Osteocyte (in vitro differentiated cells): ENCODE data around the gene BEAN1. TPM values are rescaled to one million over a fixed set of nuclear protein-coding genes. Genes with fewer than 3 reads are reported as not detected.
"Not testable (repeated sequence)": the region's sequence is repeated elsewhere in the genome, so short reads cannot be mapped to it uniquely, and the experiment has no call there.

Experiments
- DNase-seq: peaks from one replicate; pipeline ENCODE4 v3.0.0; 2021; ENCODE audit warnings: mixed read lengths; ENCODE audit not compliant: unreplicated experiment; ENCODE audit errors: extremely low spot score
- H3K27ac Mint-ChIP-seq: one replicate; pipeline ENCODE4 v1.8.0; 2021; ENCODE audit warnings: mild to moderate bottlenecking, mixed read lengths; ENCODE audit not compliant: unreplicated experiment
- H3K27me3 Mint-ChIP-seq: one replicate; pipeline ENCODE4 v1.8.0; 2021; ENCODE audit warnings: mixed read lengths; ENCODE audit not compliant: unreplicated experiment
- H3K36me3 Mint-ChIP-seq: one replicate; pipeline ENCODE4 v1.8.0; 2021; ENCODE audit warnings: mixed read lengths; ENCODE audit not compliant: unreplicated experiment
- H3K4me1 Mint-ChIP-seq: one replicate; pipeline ENCODE4 v1.8.0; 2021; ENCODE audit warnings: mixed read lengths; ENCODE audit not compliant: unreplicated experiment
- H3K4me3 Mint-ChIP-seq: one replicate; pipeline ENCODE4 v1.8.0; 2021; ENCODE audit warnings: mild to moderate bottlenecking, moderate library complexity, mixed read lengths; ENCODE audit not compliant: unreplicated experiment
- H3K9me3 Mint-ChIP-seq: one replicate; pipeline ENCODE4 v1.8.0; 2021; ENCODE audit warnings: mixed read lengths; ENCODE audit not compliant: unreplicated experiment
- total RNA-seq: library from RNA; stranded (reverse); gene quantifications from 2 replicates; pipeline ENCODE4 v1.2.1, GENCODE V29; 2021
- TF ChIP-seq, protein P1 (sequence below): fragments of 200-600 bp; sonication (generic); IDR thresholded peaks from 2 replicates; pipeline ENCODE4 v1.5.0; 2021; ENCODE audit warnings: antibody characterized with exemption, mild to moderate bottlenecking, moderate library complexity

Gene BEAN1
- total RNA-seq, 1 donor from 2014 or later: 0.97 TPM

DNA sequence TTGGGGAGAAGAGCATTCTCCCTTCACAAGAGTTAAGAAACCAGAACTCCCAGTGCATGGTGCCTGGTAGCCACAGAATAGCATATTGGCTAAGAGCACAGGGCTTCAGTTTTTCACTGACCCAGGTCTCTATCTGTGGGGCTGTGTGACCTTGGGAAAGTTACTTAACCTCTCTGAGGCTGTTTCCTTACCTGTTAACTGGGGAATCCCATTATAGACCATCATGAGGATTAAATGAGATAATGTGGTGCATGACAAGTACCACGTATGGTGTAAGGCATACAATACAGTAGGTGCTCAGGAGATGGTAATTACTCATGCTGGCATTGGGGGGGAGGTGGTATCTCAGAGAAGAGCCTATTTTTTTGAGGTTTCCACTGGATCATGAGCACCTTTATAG lies 33.6 kb downstream of the BEAN1 start:
- Mint-ChIP-seq H3K4me3 (no peak overlapping the region), H3K4me1 (no peaks in the 10 kb centered on the region), H3K9me3 (no peaks in the 10 kb centered on the region), H3K27ac (no peak overlapping the region), H3K27me3 (peaks cover 72% of the 10 kb centered on the region), H3K36me3 (no peaks in the 10 kb centered on the region)
- no peak for DNase-seq
- TF ChIP-seq, protein P1, sequence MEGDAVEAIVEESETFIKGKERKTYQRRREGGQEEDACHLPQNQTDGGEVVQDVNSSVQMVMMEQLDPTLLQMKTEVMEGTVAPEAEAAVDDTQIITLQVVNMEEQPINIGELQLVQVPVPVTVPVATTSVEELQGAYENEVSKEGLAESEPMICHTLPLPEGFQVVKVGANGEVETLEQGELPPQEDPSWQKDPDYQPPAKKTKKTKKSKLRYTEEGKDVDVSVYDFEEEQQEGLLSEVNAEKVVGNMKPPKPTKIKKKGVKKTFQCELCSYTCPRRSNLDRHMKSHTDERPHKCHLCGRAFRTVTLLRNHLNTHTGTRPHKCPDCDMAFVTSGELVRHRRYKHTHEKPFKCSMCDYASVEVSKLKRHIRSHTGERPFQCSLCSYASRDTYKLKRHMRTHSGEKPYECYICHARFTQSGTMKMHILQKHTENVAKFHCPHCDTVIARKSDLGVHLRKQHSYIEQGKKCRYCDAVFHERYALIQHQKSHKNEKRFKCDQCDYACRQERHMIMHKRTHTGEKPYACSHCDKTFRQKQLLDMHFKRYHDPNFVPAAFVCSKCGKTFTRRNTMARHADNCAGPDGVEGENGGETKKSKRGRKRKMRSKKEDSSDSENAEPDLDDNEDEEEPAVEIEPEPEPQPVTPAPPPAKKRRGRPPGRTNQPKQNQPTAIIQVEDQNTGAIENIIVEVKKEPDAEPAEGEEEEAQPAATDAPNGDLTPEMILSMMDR: no peak

DNA sequence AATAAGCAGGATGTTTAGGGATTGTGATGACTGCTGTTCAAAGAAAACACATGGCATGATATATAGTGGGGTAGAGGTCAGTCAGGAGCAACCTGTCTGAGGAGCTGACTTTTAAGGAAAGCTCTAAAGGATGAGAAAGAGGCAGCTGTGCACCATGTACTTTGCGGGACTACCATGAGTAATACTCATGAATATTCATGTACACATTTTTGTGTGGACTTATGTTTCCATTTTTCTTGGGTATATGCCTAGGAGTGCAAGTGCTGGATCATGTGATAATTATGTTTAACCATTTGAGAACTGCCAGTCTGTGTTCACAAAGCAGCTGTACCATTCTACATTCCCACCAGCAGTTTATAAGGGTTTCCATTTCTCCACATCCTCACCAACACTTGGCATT lies 35.8 kb downstream of the BEAN1 start:
- Mint-ChIP-seq H3K27me3 (peaks cover 65% of the 10 kb centered on the region), H3K27ac (no peak overlapping the region), H3K4me3 (no peak overlapping the region), H3K36me3 (peaks cover 3% of the 10 kb centered on the region), H3K4me1 (no peaks in the 10 kb centered on the region), H3K9me3 (peaks cover 10% of the 10 kb centered on the region)
- TF ChIP-seq, protein P1: no peak
- DNase-seq: no peak

DNA sequence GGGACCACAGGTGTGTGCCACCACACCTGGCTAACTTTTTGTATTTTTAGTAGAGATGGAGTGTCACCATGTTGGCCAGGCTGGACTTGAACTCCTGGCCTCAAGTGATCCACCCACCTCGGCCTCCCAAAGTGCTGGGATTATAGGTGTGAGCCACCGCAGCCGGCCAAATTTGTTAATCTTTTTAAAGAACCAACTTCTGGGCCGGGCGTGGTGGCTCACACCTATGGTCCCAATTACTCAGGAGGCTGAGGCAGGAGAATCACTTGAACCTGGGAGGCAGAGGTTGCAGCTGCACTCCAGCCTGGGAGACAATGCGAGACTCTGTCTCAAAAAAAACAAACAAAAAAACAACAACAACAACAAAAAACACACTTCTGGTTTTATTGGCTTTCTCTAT lies 38.9 kb downstream of the BEAN1 start:
- H3K4me3 Mint-ChIP-seq, H3K27ac Mint-ChIP-seq, H3K4me1 Mint-ChIP-seq, DNase-seq, H3K36me3 Mint-ChIP-seq: not testable (repeated sequence)
- peaks cover 54% of the 10 kb centered on the region for H3K27me3 Mint-ChIP-seq
- peaks cover 10% of the 10 kb centered on the region for H3K9me3 Mint-ChIP-seq

DNA sequence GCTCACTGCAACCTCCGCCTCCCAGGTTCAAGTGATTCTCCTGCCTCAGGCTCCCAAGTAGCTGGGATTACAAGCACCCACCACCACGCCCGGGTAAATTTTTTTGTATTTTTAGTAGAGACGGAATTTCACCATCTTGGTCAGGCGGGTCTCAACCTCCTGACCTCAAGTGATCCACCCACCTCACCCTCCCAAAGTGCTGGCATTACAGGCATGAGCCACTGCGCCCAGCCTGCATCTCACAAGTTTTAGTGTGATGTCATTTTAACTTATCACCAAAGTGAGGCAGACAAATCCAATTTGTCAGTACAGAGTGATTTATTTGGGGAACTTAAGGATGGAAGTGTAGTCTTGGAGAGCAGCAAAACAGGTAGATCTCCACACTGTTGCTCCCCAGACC lies 39.5 kb downstream of the BEAN1 start:
- H3K4me1 Mint-ChIP-seq, H3K36me3 Mint-ChIP-seq, DNase-seq, H3K27ac Mint-ChIP-seq, H3K4me3 Mint-ChIP-seq: not testable (repeated sequence)
- H3K9me3 Mint-ChIP-seq: peaks cover 10% of the 10 kb centered on the region
- peaks cover 53% of the 10 kb centered on the region for H3K27me3 Mint-ChIP-seq

DNA sequence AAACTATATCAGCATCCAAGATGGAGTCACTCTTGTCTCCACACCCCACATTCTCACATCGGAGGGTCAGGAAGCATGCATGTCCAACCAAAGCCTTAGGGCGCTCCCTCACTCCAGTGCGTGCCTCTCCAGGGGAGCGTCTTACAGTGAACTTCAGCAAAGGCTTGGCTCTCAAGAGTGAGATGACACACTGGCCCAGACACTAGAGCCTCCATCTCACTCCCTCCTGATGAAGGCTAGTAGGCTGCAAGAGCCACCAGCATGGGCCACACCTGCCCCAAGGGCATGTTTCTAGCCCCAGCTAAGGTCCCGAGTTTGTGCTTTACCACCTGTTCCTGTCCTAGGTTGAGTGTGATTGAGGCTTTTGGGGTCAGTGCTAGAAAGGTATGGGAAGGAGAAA lies 40.5 kb downstream of the BEAN1 start:
- TF ChIP-seq, protein P1: no peak
- Mint-ChIP-seq H3K27ac (no peak overlapping the region), H3K27me3 (peaks cover 45% of the 10 kb centered on the region), H3K4me1 (no peaks in the 10 kb centered on the region), H3K36me3 (peaks cover 3% of the 10 kb centered on the region), H3K9me3 (peaks cover 10% of the 10 kb centered on the region), H3K4me3 (no peak overlapping the region)
- no peak for DNase-seq

DNA sequence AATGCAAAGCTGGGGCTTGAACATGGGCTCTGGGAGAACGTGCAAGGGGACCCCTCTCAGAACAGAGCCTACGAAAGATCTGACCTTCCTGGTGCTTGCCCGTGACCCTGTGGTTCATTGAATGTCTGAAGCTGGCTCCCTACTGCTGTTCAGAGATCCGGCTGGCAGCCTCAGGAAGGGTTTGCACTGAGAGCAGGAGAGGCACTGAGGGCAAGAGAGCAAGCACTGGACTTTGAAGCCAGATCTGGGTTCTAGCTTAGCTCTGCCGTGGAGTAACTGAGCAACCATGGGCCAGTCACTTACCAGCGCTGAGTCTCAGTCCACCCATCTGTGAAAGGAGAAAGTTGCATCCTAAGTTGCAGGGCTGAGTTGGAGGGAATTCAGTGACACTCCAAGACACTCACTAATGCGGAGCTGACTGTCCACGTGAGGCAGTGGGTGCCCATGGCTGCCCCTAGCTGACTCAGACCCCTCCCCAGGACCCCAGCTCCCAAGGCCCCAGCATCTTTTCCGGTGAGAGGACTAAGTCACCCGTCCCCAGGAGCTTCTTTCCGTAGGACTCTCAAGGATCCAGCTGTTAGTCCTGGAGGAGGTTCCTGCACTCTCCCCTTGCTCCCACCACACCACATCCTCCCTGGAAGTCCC lies 41.3 kb downstream of the BEAN1 start:
- TF ChIP-seq, protein P1: no peak
- H3K4me1 Mint-ChIP-seq: no peaks in the 10 kb centered on the region
- H3K9me3 Mint-ChIP-seq: peaks cover 10% of the 10 kb centered on the region
- H3K4me3 Mint-ChIP-seq: no peak overlapping the region
- peaks cover 3% of the 10 kb centered on the region for H3K36me3 Mint-ChIP-seq
- no peak for DNase-seq
- no peak overlapping the region for H3K27ac Mint-ChIP-seq
- peaks cover 37% of the 10 kb centered on the region for H3K27me3 Mint-ChIP-seq
